ENCODE data around the gene WNT16.
"Not testable (repeated sequence)": the region's sequence is repeated elsewhere in the genome, so short reads cannot be mapped to it uniquely, and the experiment has no call there.

Gene WNT16

GRCh38 chr7:121313793-121314676, 14.8 kb upstream of the WNT16 start:
- TF ChIP-seq TOX (CRISPR knock-in tag; IDR thresholded peaks at IDR 0.05; ENCODE audit: borderline replicate concordance) (no peak), PATZ1 (CRISPR knock-in tag; IDR thresholded peaks at IDR 0.05; ENCODE audit: borderline replicate concordance) (no peak), OSR1 (CRISPR knock-in tag; IDR thresholded peaks at IDR 0.05) (no peak), RARB (CRISPR knock-in tag; IDR thresholded peaks at IDR 0.05) (no peak), ZNF70 (CRISPR knock-in tag; IDR thresholded peaks at IDR 0.05) (no peak), CSDC2 (CRISPR knock-in tag; IDR thresholded peaks at IDR 0.05) (no peak), SNAI2 (CRISPR knock-in tag; IDR thresholded peaks at IDR 0.05) (no peak), TCF4 (CRISPR knock-in tag; IDR thresholded peaks at IDR 0.05; ENCODE audit: borderline replicate concordance) (no peak), GLIS3 (CRISPR knock-in tag; IDR thresholded peaks at IDR 0.05) (no peak), ISL1 (CRISPR knock-in tag; IDR thresholded peaks at IDR 0.05) (no peak), ZNF8 (CRISPR knock-in tag; IDR thresholded peaks at IDR 0.05) (no peak)
- TF ChIP-seq, protein P1, sequence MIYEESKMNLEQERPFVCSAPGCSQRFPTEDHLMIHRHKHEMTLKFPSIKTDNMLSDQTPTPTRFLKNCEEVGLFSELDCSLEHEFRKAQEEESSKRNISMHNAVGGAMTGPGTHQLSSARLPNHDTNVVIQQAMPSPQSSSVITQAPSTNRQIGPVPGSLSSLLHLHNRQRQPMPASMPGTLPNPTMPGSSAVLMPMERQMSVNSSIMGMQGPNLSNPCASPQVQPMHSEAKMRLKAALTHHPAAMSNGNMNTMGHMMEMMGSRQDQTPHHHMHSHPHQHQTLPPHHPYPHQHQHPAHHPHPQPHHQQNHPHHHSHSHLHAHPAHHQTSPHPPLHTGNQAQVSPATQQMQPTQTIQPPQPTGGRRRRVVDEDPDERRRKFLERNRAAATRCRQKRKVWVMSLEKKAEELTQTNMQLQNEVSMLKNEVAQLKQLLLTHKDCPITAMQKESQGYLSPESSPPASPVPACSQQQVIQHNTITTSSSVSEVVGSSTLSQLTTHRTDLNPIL (CRISPR knock-in tag; IDR thresholded peaks at IDR 0.05; ENCODE audit: low read depth) = no peak
- TF ChIP-seq, protein P2, sequence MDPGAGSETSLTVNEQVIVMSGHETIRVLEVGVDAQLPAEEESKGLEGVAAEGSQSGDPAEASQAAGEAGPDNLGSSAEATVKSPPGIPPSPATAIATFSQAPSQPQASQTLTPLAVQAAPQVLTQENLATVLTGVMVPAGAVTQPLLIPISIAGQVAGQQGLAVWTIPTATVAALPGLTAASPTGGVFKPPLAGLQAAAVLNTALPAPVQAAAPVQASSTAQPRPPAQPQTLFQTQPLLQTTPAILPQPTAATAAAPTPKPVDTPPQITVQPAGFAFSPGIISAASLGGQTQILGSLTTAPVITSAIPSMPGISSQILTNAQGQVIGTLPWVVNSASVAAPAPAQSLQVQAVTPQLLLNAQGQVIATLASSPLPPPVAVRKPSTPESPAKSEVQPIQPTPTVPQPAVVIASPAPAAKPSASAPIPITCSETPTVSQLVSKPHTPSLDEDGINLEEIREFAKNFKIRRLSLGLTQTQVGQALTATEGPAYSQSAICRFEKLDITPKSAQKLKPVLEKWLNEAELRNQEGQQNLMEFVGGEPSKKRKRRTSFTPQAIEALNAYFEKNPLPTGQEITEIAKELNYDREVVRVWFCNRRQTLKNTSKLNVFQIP (CRISPR knock-in tag; IDR thresholded peaks at IDR 0.05; ENCODE audit: borderline replicate concordance, low read depth) = no peak
- peak; percentile 27; the same call in 2 of the 3 replicates for ATAC-seq

DNA sequence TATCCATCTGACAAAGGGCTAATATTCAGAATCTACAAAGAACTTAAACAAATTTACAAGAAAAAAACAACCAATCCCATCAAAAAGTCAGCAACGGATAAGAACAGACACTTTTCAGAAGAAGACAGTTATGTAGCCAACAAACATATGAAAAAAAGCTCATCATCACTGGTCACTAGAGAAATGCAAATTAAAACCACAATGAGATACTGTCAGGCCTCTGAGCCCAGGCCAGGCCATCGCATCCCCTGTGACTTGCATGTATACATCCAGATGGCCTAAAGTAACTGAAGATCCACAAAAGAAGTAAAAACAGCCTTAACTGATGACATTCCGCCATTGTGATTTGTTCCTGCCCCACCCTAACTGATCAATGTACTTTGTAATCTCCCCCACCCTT, 13.6 kb upstream of the WNT16 start:
- not testable (repeated sequence) for ATAC-seq

GRCh38 chr7:121322460-121322859, 6.3 kb upstream of the WNT16 start:
- no peak for TF ChIP-seq ZNF8 (CRISPR knock-in tag; IDR thresholded peaks at IDR 0.05)
- TF ChIP-seq, protein P2 (CRISPR knock-in tag; IDR thresholded peaks at IDR 0.05; ENCODE audit: borderline replicate concordance, low read depth) = no peak
- TF ChIP-seq, protein P3, sequence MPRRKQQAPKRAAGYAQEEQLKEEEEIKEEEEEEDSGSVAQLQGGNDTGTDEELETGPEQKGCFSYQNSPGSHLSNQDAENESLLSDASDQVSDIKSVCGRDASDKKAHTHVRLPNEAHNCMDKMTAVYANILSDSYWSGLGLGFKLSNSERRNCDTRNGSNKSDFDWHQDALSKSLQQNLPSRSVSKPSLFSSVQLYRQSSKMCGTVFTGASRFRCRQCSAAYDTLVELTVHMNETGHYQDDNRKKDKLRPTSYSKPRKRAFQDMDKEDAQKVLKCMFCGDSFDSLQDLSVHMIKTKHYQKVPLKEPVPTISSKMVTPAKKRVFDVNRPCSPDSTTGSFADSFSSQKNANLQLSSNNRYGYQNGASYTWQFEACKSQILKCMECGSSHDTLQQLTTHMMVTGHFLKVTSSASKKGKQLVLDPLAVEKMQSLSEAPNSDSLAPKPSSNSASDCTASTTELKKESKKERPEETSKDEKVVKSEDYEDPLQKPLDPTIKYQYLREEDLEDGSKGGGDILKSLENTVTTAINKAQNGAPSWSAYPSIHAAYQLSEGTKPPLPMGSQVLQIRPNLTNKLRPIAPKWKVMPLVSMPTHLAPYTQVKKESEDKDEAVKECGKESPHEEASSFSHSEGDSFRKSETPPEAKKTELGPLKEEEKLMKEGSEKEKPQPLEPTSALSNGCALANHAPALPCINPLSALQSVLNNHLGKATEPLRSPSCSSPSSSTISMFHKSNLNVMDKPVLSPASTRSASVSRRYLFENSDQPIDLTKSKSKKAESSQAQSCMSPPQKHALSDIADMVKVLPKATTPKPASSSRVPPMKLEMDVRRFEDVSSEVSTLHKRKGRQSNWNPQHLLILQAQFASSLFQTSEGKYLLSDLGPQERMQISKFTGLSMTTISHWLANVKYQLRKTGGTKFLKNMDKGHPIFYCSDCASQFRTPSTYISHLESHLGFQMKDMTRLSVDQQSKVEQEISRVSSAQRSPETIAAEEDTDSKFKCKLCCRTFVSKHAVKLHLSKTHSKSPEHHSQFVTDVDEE (CRISPR knock-in tag; IDR thresholded peaks at IDR 0.05) = no peak
- TF ChIP-seq TOX (CRISPR knock-in tag; IDR thresholded peaks at IDR 0.05; ENCODE audit: borderline replicate concordance) = no peak
- TF ChIP-seq GLIS3 (CRISPR knock-in tag; IDR thresholded peaks at IDR 0.05) = no peak
- no peak for TF ChIP-seq SNAI2 (CRISPR knock-in tag; IDR thresholded peaks at IDR 0.05)
- TF ChIP-seq ZNF565 (CRISPR knock-in tag; conservative IDR thresholded peaks at IDR 0.05; ENCODE audit: low read depth) = no peak
- TF ChIP-seq, protein P1 (CRISPR knock-in tag; IDR thresholded peaks at IDR 0.05; ENCODE audit: low read depth) = no peak
- no peak for TF ChIP-seq ISL1 (CRISPR knock-in tag; IDR thresholded peaks at IDR 0.05)
- no peak for TF ChIP-seq PATZ1 (CRISPR knock-in tag; IDR thresholded peaks at IDR 0.05; ENCODE audit: borderline replicate concordance)
- TF ChIP-seq PPARA (CRISPR knock-in tag; IDR thresholded peaks at IDR 0.05; ENCODE audit: borderline replicate concordance) = no peak
- no peak for TF ChIP-seq ZFP30 (CRISPR knock-in tag; IDR thresholded peaks at IDR 0.05)
- ATAC-seq = no peak
